ENCODE data around the gene ALG8. TPM values are rescaled to one million over a fixed set of nuclear protein-coding genes. Genes with fewer than 3 reads are reported as not detected.

ALG8 gene
- total and polyA plus RNA-seq, 2 experiments from 2014 or later, result 94.3 to 130 TPM

- Histone ChIP-seq H3K4me3 (no peak overlapping the region), H3K9me2 (ENCODE audit: insufficient read depth) (no peaks in the 10 kb centered on the region), H3K36me3 (ENCODE audit: insufficient read depth) (no peaks in the 10 kb centered on the region), H3K27me3 (ENCODE audit: insufficient read depth) (no peaks in the 10 kb centered on the region), H3K27ac (ENCODE audit: low read depth) (no peak overlapping the region), H3K4me1 (ENCODE audit: insufficient read depth) (no peaks in the 10 kb centered on the region), H3K4me2 (no peak overlapping the region), H3F3A (replicated peaks; ENCODE audit: low read depth) (no peaks in the 10 kb centered on the region), H2AFZ (no peak overlapping the region), H4K20me1 (replicated peaks; ENCODE audit: insufficient read depth) (no peaks in the 10 kb centered on the region), H3K79me2 (replicated peaks; ENCODE audit: insufficient read depth) (no peaks in the 10 kb centered on the region)
- H3K27ac Mint-ChIP-seq, result no peak overlapping the region
- no peaks in the 10 kb centered on the region for H3K4me1 Mint-ChIP-seq
- H3K4me3 Mint-ChIP-seq, result no peak overlapping the region
- TF ChIP-seq ZNF331 (CRISPR knock-in tag; IDR thresholded peaks at IDR 0.05; ENCODE audit: low read depth) (no peak), POLR2AphosphoS5 (IDR thresholded peaks at IDR 0.05; ENCODE audit: low read depth) (no peak), STAT1 (IDR thresholded peaks at IDR 0.05; ENCODE audit: unreplicated experiment) (no peak)
- no peaks in the 10 kb centered on the region for H3K9me3 Mint-ChIP-seq
- no peak for ATAC-seq
- no peaks in the 10 kb centered on the region for H3K36me3 Mint-ChIP-seq (ENCODE audit: low read depth)
- peaks cover 2% of the 10 kb centered on the region for H3K27me3 Mint-ChIP-seq (ENCODE audit: insufficient read depth, low read depth, poor library complexity)
- no peak for DNase-seq (ENCODE audit: low spot score)
Measured at GRCh38 chr11:78061088-78061920, 78.1 kb downstream of the ALG8 start.

DNA sequence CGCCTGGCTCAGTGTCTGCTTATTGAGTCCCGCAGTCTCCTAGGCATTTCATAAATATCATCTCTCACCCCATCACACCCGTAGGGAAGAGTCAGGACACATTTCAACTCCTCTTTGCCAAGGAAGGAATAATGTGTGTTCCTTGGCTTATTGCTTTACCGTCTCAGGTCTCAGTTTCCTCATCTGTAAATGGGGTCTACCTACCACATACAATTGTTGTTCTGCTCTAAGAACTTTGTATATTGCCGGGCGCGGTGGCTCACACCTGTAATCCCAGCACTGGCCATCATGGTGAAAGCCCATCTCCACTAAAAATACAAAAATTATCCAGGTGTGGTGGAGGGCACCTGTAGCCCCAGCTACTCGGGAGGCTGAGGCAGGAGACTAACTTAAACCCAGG lies 78.9 kb downstream of the ALG8 start:
- H3K79me2 ChIP-seq (replicated peaks; ENCODE audit: insufficient read depth), result no peaks in the 10 kb centered on the region
- no peak overlapping the region for H3K4me3 Mint-ChIP-seq
- H3K9me3 Mint-ChIP-seq, result no peaks in the 10 kb centered on the region
- H3K9me2 ChIP-seq (ENCODE audit: insufficient read depth), result no peaks in the 10 kb centered on the region
- H3K27me3 ChIP-seq (ENCODE audit: insufficient read depth), result no peaks in the 10 kb centered on the region
- no peaks in the 10 kb centered on the region for H3K36me3 ChIP-seq (ENCODE audit: insufficient read depth)
- no peak overlapping the region for H3K27ac Mint-ChIP-seq
- no peak for DNase-seq (ENCODE audit: low spot score)
- peaks cover 2% of the 10 kb centered on the region for H3K27me3 Mint-ChIP-seq (ENCODE audit: insufficient read depth, low read depth, poor library complexity)
- no peaks in the 10 kb centered on the region for H4K20me1 ChIP-seq (replicated peaks; ENCODE audit: insufficient read depth)
- no peak overlapping the region for H2AFZ ChIP-seq
- H3K4me3 ChIP-seq, result no peak overlapping the region
- no peak overlapping the region for H3K4me2 ChIP-seq
- no peaks in the 10 kb centered on the region for H3K4me1 Mint-ChIP-seq
- no peaks in the 10 kb centered on the region for H3F3A ChIP-seq (replicated peaks; ENCODE audit: low read depth)
- H3K36me3 Mint-ChIP-seq (ENCODE audit: low read depth), result no peaks in the 10 kb centered on the region
- no peak for ATAC-seq
- no peaks in the 10 kb centered on the region for H3K4me1 ChIP-seq (ENCODE audit: insufficient read depth)
- no peak overlapping the region for H3K27ac ChIP-seq (ENCODE audit: low read depth)
- TF ChIP-seq POLR2AphosphoS5 (IDR thresholded peaks at IDR 0.05; ENCODE audit: low read depth) (no peak), STAT1 (IDR thresholded peaks at IDR 0.05; ENCODE audit: unreplicated experiment) (no peak), NANOG (IDR thresholded peaks at IDR 0.05; ENCODE audit: borderline replicate concordance) (no peak), REST (IDR thresholded peaks at IDR 0.05; ENCODE audit: unreplicated experiment) (no peak), CREB1 (CRISPR knock-in tag; IDR thresholded peaks at IDR 0.05; ENCODE audit: low read depth) (no peak), CTCF (conservative IDR thresholded peaks at IDR 0.05; ENCODE audit: low read depth in 2 of 2) (no peak)
- TF ChIP-seq, protein P1, sequence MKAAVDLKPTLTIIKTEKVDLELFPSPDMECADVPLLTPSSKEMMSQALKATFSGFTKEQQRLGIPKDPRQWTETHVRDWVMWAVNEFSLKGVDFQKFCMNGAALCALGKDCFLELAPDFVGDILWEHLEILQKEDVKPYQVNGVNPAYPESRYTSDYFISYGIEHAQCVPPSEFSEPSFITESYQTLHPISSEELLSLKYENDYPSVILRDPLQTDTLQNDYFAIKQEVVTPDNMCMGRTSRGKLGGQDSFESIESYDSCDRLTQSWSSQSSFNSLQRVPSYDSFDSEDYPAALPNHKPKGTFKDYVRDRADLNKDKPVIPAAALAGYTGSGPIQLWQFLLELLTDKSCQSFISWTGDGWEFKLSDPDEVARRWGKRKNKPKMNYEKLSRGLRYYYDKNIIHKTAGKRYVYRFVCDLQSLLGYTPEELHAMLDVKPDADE (IDR thresholded peaks at IDR 0.05), result no peak

Data from GM23338 (cell line).